Stimulated activated naive CD4-positive, alpha-beta T cell (primary cell): ENCODE measurements around the gene CLEC4M.
"Not testable (repeated sequence)": the region's sequence is repeated elsewhere in the genome, so short reads cannot be mapped to it uniquely, and the experiment has no call there.

Source experiments
- DNase-seq, 6 experiments: peaks; one replicate each; lab custom pipeline; 2025; lab: John Stamatoyannopoulos, UW

The CLEC4M gene

GRCh38 chr19:7815325-7815724, 52.3 kb downstream of the CLEC4M start:
- DNase-seq = peak in 3 of 6 experiments; percentile 17 to 39 (median 27)

DNA sequence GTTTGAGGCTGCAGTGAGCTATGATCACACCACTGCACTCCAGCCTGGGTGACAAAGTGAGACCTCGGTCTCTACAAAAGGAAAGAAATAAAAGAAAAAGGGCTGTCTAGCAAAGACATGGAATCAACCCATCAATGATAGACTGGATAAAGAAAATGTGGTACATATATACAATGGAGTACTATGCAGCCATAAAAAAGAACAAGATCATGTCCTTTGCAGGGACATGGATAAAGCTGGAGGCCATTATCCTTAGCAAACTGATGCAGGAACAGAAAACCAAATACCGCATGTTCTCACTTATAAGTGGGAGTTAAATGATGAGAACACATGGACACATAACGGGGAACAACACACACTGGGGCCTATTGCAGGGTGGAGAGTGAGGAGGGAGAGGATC, 53.0 kb downstream of the CLEC4M start:
- not testable (repeated sequence) for DNase-seq

DNA sequence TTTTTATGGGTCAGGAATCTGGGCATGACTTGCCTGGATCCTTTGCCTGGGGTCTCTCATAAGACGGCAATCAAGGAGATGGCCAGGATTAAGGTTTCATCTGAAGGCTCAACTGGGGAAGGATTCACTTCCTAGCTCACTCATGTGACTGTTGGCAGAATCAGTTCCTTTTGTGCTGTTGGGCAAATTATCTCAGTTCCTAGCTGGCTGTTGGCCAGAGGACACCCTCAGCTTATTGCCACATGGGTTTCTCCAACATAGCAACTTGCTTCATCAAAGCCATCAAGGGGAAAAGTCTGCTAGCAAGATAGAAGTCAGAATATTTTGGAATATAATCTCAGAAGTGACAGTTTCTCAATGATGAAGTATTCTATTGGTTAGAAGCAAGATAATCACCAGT, 54.8 kb downstream of the CLEC4M start:
- no peak for DNase-seq

GRCh38 chr19:7818806-7819205, 55.8 kb downstream of the CLEC4M start:
- no peak for DNase-seq
